Inferior parietal cortex (tissue), 1 donor: ENCODE results near the gene COMP.
"Not testable (repeated sequence)": the region's sequence is repeated elsewhere in the genome, so short reads cannot be mapped to it uniquely, and the experiment has no call there.

Experiments
- DNase-seq: peaks from one replicate; pipeline ENCODE4 v3.0.0-alpha.2; 2016; ENCODE audit errors: extremely low spot score

The COMP gene

GRCh38 chr19:18746401-18747325, 44.4 kb downstream of the COMP start:
- DNase-seq: no peak

GRCh38 chr19:18745931-18746330, 45.2 kb downstream of the COMP start:
- DNase-seq: no peak

DNA sequence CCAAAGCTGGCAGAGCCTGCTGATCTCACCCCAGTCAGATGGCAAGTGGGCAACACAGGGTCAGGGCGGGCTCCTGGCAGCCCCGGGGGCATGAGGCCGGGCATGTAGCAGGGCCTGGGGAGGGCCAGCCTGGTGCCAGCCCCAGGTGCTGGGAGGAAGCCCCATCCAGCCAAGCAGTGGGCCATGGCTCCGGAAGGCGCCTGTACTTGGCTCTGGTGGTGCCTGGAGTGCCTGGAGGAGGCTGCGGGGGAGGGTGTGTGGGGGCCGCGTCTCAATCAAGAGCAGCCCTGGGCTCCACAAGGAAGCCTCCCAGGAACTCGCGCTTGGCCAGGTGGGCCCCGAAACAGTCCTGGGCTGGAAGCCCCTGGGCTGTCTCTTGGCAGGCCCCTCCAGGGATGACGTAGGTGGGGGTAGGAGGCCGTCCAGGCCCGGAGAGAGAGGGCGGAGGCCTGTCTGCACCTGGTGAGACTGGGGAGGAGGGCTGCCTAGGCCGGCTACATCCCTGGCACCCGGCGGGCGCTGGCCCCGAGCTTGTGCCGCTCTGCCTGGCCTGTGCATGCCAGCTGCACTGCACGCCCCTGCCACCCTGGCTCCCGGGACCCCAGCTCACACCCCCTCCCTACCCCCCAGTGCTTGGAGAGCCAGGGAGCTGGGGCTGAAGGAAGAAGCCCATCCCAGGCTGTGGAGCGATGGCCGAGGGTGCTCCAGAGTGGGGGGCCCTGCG, 45.9 kb downstream of the COMP start:
- DNase-seq: no peak

- no peak for DNase-seq
Observed at GRCh38 chr19:18743784-18744418, 47.2 kb downstream of the COMP start.

- no peak for DNase-seq
Observed at GRCh38 chr19:18742838-18743783, 48.0 kb downstream of the COMP start.

DNA sequence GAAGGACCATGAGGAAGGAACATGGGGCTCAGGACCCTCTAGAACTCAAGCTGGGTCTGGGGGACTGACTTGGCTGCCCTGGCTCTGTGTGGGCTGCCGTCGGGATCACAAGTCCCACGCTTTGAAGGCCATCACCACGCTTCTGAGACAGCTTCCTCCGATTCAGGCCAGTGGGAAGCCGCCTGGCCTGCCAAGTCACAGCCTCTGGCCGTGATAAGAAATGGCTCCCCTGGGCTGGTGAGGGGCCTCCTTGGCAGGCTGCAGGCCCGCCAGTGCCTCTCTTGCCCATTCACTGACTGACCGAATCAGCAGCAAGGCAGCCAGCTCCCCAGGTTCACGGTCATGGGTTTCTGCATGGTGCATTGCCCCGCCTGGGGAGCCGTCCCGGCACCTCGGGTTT, 48.8 kb downstream of the COMP start:
- DNase-seq: no peak

DNA sequence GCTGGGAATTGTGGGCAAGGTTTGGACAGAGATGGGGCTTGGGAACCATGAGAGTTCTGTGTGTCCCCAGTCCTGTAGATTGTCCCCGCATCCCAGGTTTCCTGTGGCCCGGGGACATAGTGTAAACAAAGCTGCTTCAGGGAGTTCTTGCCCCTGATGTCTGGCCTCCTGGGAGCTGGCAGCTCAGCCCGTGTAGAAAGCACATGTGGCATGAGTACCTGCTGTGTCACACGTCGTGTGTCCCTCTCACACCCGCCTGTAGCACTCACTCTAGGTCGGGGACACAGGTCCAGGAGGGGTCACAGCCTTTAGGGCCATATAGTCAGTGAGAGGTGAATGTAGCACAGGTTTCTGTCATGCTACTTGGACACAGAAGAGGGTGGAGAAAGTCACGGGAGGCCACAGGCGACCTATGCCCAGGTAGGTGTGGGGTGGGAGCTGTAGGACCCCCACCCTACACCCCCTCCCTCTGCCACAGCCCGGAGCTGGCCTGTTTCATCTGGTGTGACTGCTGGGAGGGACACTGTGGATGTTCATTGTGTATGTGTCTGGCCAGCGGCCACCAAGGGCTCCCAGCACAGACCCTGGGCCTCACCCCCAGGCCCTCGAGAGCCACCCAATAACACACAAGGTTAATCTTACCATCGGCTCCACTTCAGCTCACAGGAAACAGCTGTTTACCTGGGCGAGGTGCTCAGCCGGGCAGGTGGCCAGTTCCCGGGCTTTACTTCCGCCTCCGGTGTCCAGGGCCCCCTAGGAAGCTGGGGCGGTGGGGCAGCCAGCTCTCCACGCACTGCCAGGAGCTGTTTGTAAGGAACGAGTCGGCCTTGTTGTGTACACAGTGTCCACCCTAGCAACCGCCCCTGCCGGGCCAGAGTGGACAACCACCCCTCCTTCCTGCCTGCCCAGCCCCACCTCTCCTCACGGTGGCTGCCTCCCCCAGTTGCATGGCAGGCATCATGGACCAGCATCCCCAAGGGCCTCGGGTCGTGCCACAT, 49.7 kb downstream of the COMP start:
- no peak for DNase-seq

DNA sequence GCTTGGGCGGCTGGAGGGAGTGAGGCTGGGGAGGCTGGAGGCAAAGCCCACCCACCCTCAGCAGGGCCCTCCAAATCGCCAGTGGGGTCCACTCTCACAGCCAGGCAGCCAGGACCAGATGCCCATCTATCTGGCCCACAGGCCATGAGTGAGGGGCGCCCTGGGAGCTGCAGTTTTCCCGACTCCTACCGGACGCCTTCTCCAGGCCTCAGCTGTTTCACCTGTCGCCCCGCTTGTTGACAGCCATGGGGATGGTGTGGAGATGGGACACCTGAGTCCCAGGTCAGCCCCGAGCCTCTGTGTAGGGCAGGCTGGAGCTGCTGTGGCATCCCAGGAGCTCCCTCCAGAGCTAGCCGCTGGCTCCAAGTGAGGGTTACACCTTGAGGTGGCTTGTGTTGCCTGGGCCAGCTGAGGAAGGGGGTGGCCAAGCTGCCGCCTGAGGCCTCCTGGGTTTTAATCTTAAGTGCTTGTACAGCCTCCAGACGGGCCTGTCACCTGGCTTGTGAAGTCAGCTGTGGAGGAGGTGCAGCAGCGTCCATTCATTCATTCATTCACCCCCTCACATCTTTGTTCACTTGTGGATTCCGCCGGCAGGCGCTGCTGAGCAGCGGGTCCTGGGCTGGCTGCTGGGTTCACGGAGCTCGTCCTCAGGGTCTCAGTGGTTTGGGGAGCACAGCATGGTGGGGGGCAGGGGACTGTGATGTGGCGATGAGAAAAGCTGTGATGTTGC, 52.0 kb downstream of the COMP start:
- DNase-seq: no peak

DNA sequence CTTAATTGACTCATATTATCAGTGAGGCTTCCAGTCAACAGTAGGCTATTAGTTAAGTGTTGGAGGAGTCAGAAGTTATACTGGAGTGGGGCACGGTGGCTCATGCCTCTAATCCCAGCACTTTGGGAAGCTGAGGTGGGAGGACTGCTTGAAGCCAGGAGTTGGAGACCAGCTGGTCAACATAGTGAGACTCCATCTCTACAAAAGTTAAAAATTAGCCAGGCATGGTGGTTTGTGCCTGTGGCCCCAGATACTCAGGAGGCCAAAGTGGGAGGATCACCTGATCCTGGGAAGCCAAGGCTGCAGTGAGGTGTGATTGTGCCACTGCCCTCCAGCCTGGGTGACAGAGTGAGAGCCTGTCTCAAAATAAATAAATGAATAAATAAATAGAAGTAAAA, 53.2 kb downstream of the COMP start:
- DNase-seq: no peak

DNA sequence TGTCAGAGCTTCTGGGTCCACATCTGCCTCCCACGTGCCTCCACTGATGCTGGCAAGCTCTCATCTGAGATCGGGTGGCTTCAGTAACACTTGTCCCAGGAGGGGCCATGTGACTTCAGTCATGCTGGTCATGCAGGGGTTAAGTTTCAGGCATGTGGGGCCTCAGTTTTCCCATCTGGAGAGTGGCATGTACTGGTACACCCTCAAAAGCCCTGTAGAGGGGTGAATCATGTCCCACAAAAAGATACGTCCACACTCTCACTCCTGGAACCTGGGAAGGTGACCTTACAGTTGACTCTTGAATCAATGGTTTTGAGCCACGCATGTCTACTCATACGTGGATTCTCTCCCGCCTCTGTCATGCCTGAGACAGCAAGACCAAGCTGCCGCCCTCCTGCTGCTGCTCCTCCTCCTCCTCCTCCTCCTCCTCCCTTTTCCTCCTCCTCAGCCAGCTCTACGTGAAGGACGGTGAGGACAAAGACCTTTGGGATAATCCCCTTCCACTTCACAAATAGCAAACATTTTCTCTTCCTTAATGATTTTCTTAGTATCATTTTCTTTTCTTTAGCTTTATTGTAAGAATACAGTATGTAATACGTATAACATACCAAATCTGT, 53.7 kb downstream of the COMP start:
- no peak for DNase-seq

DNA sequence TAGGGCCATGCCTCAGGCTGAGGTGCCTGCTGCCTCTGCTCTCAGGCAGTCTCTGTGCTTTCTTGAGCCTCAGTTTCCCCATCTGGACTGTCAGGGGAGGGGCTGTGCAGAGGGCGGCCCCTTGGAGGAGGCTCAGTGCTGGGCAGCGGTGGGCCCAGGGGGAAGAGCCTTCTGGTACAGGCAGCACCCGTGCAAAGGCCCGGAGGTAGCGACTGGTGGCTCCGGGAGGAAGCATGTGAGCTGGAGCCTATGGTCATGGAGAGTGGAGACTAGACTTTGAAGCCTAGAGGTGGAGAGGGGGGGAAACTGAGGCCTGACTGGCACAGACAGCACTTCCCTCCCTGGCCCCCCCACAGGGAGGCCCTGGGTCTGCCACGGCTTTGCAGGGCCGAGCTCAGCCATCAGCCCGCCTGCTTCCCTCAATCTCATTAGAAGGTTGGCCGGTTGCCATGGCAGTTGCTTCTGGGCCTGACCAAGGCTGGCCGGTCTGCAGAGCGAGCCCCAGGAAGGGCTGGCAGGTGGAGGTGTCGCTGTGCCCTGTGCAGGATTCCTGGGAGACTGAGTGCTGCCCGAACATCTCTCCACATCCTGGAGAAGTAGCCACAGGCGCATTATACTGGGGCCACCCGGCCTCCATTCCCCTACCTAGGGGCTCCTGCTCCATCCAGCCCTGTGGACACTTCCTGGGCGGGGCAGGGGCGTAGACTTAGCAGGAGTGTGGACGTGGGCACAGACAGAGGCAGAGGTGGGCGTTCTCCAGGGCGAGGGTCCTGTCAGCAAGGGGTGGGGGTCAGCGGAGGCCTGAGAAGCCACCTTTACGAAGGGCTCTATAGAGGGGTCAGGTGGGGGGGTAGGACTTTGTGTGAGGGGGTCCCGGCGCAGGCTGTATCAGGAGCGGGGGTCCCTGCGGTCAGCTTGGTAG, 54.4 kb downstream of the COMP start:
- DNase-seq: no peak

DNA sequence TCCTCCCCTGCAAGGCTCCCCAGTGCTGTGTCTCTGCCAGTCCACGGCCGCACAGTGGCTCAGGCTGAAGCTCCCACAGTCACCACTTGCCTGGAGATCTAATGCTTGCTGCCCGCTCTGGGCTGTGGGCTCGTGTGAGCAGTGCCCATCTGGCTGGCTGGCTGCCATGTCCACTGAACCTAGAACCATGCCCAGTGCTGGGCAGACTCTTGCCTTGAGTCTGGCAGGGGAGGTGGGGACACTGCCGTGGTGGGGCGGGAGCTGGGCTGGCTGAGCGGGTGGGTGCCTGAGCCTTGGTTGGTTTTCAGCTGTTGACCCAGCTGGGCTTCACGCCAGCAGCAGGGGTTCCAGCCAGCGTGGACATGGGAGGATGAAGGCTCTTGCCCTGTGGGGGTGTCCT, 55.4 kb downstream of the COMP start:
- no peak for DNase-seq

DNA sequence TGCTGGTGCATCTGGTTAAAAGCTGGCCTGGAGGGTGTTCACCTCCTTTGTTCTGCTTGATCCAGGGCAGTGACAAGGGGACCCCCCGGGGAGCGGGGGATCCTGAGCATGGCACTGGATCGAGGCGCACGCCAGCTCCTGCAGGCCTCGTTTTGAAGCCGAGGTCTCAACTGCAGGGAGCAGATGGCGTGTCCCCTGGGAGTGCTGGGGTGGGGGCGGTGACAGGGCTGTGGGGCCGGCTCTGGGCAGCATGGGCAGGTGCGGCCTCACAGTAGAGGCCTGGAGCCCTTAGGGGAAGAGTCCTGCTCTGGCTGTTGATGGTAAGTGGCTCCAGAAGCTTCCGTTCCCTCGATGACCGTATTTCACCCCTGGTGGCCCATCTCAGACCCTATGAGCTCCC, 55.8 kb downstream of the COMP start:
- DNase-seq: no peak

DNA sequence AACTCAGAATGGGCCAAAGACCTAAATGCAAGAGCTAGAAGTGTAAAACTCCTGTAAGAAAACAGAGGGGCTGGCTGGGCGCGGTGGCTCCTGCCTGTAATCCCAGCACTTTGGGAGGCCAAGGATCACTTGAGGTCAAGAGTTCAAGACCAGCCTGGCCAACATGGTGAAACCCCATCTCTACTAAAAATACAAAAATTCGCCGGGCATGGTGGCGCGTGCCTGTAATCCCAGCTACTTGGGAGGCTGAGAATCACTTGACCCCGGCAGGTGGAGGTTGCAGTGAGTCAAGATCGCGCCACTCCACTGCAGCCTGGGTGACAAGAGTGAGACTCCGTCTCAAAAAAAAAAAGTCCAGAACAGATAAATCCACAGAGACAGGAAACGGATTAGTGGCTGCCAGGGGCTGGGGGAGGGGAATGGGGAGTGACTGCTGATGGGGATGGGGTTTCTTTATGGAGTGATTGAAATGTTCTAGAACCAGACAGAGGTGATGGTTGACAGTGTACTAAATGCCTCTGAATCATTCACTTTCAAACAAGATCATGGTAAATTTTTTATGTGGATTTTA, 57.3 kb downstream of the COMP start:
- DNase-seq: not testable (repeated sequence)

DNA sequence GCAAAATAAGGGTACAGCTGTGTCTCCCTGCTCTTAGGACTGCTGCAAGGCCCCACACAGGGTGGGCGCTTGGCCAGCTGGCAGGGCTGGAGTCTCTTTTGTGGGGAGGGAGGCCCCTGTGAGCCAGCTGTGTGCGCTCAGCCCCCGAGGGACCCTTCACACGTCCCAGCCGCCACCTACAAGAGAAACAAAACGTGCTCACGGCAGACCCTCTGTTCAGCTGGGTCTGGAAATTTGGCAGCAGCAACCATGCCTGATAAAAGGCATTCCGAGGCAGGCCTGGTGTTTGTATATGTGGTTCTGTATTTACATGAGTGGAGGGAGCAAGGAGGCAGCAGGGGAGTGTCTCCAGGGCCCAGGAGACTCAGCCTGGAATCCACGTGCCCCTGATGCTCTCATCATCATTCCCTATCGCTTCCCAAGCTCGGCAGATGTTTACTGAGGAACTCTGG, 57.9 kb downstream of the COMP start:
- DNase-seq: no peak
